Chondrocyte (in vitro differentiated cells): ENCODE measurements around the gene FAM110D. TPM values are rescaled to one million over a fixed set of nuclear protein-coding genes. Genes with fewer than 3 reads are reported as not detected.

Experiments used
- DNase-seq: peaks from one replicate; pipeline ENCODE4 v3.0.0; 2021; ENCODE audit warnings: mixed read lengths, low spot score
- H3K27ac Mint-ChIP-seq: one replicate; pipeline ENCODE4 v1.8.0; 2021; ENCODE audit warnings: mild to moderate bottlenecking, moderate library complexity, mixed read lengths; ENCODE audit not compliant: unreplicated experiment
- H3K27me3 Mint-ChIP-seq: 2 replicates; pipeline ENCODE4 v1.8.0; 2021; ENCODE audit warnings: low read depth, mixed read lengths
- H3K36me3 Mint-ChIP-seq: 2 replicates; pipeline ENCODE4 v1.8.0; 2021; ENCODE audit warnings: low read depth, mixed read lengths
- H3K4me1 Mint-ChIP-seq: 2 replicates; pipeline ENCODE4 v1.8.0; 2021; ENCODE audit warnings: low read depth, mild to moderate bottlenecking, mixed read lengths
- H3K4me3 Mint-ChIP-seq: one replicate; pipeline ENCODE4 v1.8.0; 2021; ENCODE audit warnings: mild to moderate bottlenecking, moderate library complexity, mixed read lengths; ENCODE audit not compliant: unreplicated experiment
- H3K9me3 Mint-ChIP-seq: 2 replicates; pipeline ENCODE4 v1.8.0; 2021; ENCODE audit warnings: low read depth, mixed read lengths
- total RNA-seq: library from RNA; stranded (reverse); gene quantifications from 3 replicates; pipeline ENCODE4 v1.2.1, GENCODE V29; 2021
- TF ChIP-seq, protein P1 (sequence below): fragments of 200-600 bp; sonication (generic); IDR thresholded peaks from 2 replicates; pipeline ENCODE4 v1.5.0; 2021; ENCODE audit warnings: antibody characterized with exemption, mild to moderate bottlenecking, moderate library complexity

Gene FAM110D
- total RNA-seq, 1 donor from 2014 or later = 0.22 TPM

- no peak overlapping the region for H3K4me3 Mint-ChIP-seq
- H3K9me3 Mint-ChIP-seq = no peaks in the 10 kb centered on the region
- peaks cover 2% of the 10 kb centered on the region for H3K27me3 Mint-ChIP-seq
- peaks cover 4% of the 10 kb centered on the region for H3K4me1 Mint-ChIP-seq
- H3K36me3 Mint-ChIP-seq = peaks cover 7% of the 10 kb centered on the region
- no peak for DNase-seq
- no peak overlapping the region for H3K27ac Mint-ChIP-seq
- TF ChIP-seq, protein P1, sequence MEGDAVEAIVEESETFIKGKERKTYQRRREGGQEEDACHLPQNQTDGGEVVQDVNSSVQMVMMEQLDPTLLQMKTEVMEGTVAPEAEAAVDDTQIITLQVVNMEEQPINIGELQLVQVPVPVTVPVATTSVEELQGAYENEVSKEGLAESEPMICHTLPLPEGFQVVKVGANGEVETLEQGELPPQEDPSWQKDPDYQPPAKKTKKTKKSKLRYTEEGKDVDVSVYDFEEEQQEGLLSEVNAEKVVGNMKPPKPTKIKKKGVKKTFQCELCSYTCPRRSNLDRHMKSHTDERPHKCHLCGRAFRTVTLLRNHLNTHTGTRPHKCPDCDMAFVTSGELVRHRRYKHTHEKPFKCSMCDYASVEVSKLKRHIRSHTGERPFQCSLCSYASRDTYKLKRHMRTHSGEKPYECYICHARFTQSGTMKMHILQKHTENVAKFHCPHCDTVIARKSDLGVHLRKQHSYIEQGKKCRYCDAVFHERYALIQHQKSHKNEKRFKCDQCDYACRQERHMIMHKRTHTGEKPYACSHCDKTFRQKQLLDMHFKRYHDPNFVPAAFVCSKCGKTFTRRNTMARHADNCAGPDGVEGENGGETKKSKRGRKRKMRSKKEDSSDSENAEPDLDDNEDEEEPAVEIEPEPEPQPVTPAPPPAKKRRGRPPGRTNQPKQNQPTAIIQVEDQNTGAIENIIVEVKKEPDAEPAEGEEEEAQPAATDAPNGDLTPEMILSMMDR = no peak
Measured at GRCh38 chr1:26126321-26127084, 32.4 kb upstream of the FAM110D start.

- Mint-ChIP-seq H3K4me3 (no peak overlapping the region), H3K9me3 (no peaks in the 10 kb centered on the region), H3K4me1 (peaks cover 4% of the 10 kb centered on the region), H3K27ac (no peak overlapping the region), H3K36me3 (peaks cover 3% of the 10 kb centered on the region), H3K27me3 (peaks cover 2% of the 10 kb centered on the region)
- DNase-seq = no peak
- TF ChIP-seq, protein P1 = no peak
Measured at GRCh38 chr1:26127235-26128163, 31.4 kb upstream of the FAM110D start.

- TF ChIP-seq, protein P1 = no peak
- H3K4me1 Mint-ChIP-seq = no peaks in the 10 kb centered on the region
- H3K9me3 Mint-ChIP-seq = peaks cover 3% of the 10 kb centered on the region
- no peak overlapping the region for H3K27ac Mint-ChIP-seq
- DNase-seq = no peak
- peaks cover 2% of the 10 kb centered on the region for H3K27me3 Mint-ChIP-seq
- H3K4me3 Mint-ChIP-seq = no peak overlapping the region
- H3K36me3 Mint-ChIP-seq = no peaks in the 10 kb centered on the region
Measured at GRCh38 chr1:26129778-26130177, 29.1 kb upstream of the FAM110D start.

GRCh38 chr1:26130695-26131094 is 28.2 kb upstream of the FAM110D start:
- no peak overlapping the region for H3K4me3 Mint-ChIP-seq
- peaks cover 9% of the 10 kb centered on the region for H3K9me3 Mint-ChIP-seq
- H3K4me1 Mint-ChIP-seq = no peaks in the 10 kb centered on the region
- H3K36me3 Mint-ChIP-seq = no peaks in the 10 kb centered on the region
- TF ChIP-seq, protein P1 = no peak
- H3K27ac Mint-ChIP-seq = no peak overlapping the region
- DNase-seq = no peak
- H3K27me3 Mint-ChIP-seq = peaks cover 2% of the 10 kb centered on the region

DNA sequence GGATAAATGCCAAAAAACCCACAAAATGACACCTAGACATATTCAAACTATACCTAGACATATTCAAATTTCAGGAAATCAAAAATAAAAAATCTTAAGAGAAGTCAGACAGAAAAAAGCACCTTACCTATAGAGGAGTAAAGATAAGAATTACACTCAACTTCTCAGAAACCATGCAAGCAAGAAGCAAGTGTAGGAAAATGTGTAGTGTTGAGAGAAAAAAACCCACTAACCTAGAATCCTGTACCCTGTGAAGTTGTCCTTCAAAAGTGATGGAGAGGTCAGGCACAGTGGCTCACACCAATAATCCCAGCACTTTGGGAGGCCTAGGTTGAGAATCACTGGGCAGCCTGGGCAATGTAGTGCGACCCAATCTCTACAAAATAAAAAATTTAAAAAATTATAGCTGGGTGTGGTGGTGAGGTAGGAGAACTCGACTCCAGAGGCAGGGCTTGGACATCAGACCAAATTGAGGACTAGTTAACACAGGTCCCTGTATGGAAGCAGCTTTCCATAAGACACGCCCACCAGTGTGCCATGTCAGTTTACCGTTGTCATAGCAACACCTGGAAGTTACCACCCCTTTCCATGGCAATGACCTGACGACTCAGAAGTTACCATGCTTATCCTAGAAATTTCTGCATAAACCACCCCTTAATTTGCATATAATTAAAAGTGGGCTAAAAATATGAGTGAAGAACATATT is 26.6 kb upstream of the FAM110D start:
- no peaks in the 10 kb centered on the region for H3K36me3 Mint-ChIP-seq
- H3K27ac Mint-ChIP-seq = no peak overlapping the region
- H3K9me3 Mint-ChIP-seq = peaks cover 9% of the 10 kb centered on the region
- no peaks in the 10 kb centered on the region for H3K4me1 Mint-ChIP-seq
- TF ChIP-seq, protein P1 = no peak
- H3K27me3 Mint-ChIP-seq = peaks cover 2% of the 10 kb centered on the region
- H3K4me3 Mint-ChIP-seq = no peak overlapping the region
- DNase-seq = no peak
